ENCODE measurements around the gene MGMT. TPM values are rescaled to one million over a fixed set of nuclear protein-coding genes. Genes with fewer than 3 reads are reported as not detected.

The MGMT gene
- total and polyA plus RNA-seq, 2 donors (not counting 3 experiments of a cell fraction or from before 2014, with no cell fraction given) = 15.0 to 15.2 TPM

- H2AFZ ChIP-seq (ENCODE audit: low read depth, low read length) = no peak overlapping the region
- no peak overlapping the region for H3K4me2 ChIP-seq (ENCODE audit: insufficient read depth, low read length)
- intact Hi-C loops (cut with micrococcal nuclease) (no loop called here), dilution Hi-C loops (cut with MboI; ENCODE audit: extremely low pct_ligation_motif_present, low sequenced_read_pairs) (no loop called here)
- H3K79me2 ChIP-seq (ENCODE audit: control insufficient read depth, insufficient read depth, low read length) = no peaks in the 10 kb centered on the region
- TF ChIP-seq, protein P1, sequence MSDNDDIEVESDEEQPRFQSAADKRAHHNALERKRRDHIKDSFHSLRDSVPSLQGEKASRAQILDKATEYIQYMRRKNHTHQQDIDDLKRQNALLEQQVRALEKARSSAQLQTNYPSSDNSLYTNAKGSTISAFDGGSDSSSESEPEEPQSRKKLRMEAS (IDR thresholded peaks at IDR 0.05; ENCODE audit: insufficient read depth, insufficient read length) = no peak
- no peak for TF ChIP-seq GATA2 (IDR thresholded peaks at IDR 0.05; ENCODE audit: insufficient read depth, insufficient read length, low read depth, low read length)
- TF ChIP-seq POLR2A (IDR thresholded peaks at IDR 0.05; ENCODE audit: low read depth, low read length) = no peak
- no peak for TF ChIP-seq POLR2AphosphoS5 (IDR thresholded peaks at IDR 0.05; ENCODE audit: insufficient read depth, low read depth, low read length)
- no peak for TF ChIP-seq MYC (IDR thresholded peaks at IDR 0.05; ENCODE audit: low read depth, low read length)
- TF ChIP-seq FOS (IDR thresholded peaks at IDR 0.05; ENCODE audit: borderline replicate concordance, insufficient read depth, low read length) = no peak
- TF ChIP-seq EZH2 (IDR thresholded peaks at IDR 0.05; ENCODE audit: borderline replicate concordance, low read depth, low read length, severe bottlenecking) = no peak
- TF ChIP-seq, protein P2, sequence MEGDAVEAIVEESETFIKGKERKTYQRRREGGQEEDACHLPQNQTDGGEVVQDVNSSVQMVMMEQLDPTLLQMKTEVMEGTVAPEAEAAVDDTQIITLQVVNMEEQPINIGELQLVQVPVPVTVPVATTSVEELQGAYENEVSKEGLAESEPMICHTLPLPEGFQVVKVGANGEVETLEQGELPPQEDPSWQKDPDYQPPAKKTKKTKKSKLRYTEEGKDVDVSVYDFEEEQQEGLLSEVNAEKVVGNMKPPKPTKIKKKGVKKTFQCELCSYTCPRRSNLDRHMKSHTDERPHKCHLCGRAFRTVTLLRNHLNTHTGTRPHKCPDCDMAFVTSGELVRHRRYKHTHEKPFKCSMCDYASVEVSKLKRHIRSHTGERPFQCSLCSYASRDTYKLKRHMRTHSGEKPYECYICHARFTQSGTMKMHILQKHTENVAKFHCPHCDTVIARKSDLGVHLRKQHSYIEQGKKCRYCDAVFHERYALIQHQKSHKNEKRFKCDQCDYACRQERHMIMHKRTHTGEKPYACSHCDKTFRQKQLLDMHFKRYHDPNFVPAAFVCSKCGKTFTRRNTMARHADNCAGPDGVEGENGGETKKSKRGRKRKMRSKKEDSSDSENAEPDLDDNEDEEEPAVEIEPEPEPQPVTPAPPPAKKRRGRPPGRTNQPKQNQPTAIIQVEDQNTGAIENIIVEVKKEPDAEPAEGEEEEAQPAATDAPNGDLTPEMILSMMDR (IDR thresholded peaks at IDR 0.05; ENCODE audit: extremely low read depth in 1 of 2, insufficient read depth in 1 of 2, low read depth in 1 of 2, low read length in 2 of 2) = no peak
- no peak for TF ChIP-seq JUN (IDR thresholded peaks at IDR 0.05; ENCODE audit: borderline replicate concordance, insufficient read depth, insufficient read length, low read depth)
- no peaks in the 10 kb centered on the region for H3K9me1 ChIP-seq (replicated peaks; ENCODE audit: control insufficient read depth, extremely low read depth, insufficient read depth, low read length)
- POLR2A ChIA-PET = no interaction called here
- H3K9ac ChIP-seq (replicated peaks; ENCODE audit: extremely low read depth, insufficient read depth, low read length) = no peak overlapping the region
- FAIRE-seq (no peak), DNase-seq (ENCODE audit: low read depth, low spot score) (no peak)
- no peak overlapping the region for H3K27ac ChIP-seq (ENCODE audit: insufficient read depth, low read depth, low read length)
- no TSS peak for BruUV-seq (replicated peaks)
- H3K27me3 ChIP-seq (ENCODE audit: control insufficient read depth in 2 of 2, insufficient read depth in 2 of 2, low read length in 2 of 2) = no peaks in the 10 kb centered on the region
- no peaks in the 10 kb centered on the region for H3K9me3 ChIP-seq (replicated peaks; ENCODE audit: control insufficient read depth, insufficient read depth, low read length)
- no peak overlapping the region for H3K4me3 ChIP-seq (replicated peaks in 1 of 3; ENCODE audit: insufficient read depth in 1 of 3, low read depth in 1 of 3, low read length in 3 of 3)
- CTCF ChIA-PET = no interaction called here
- H3K36me3 ChIP-seq (ENCODE audit: control insufficient read depth in 2 of 2, extremely low read depth in 1 of 2, insufficient read depth in 2 of 2, low read length in 2 of 2) = no peaks in the 10 kb centered on the region
- no peaks in the 10 kb centered on the region for H4K20me1 ChIP-seq (replicated peaks; ENCODE audit: control insufficient read depth, extremely low read depth, insufficient read depth, low read length)
- peaks cover 5% of the 10 kb centered on the region for H3K4me1 ChIP-seq (ENCODE audit: control insufficient read depth, extremely low read depth, insufficient read depth, low read length)
Measured at GRCh38 chr10:129626796-129627435, 159.9 kb downstream of the MGMT start.
